Prostate gland (tissue), 2 donors: ENCODE data around the gene ZSCAN5A.

ENCODE experiments used
- CTCF ChIP-seq, 4 experiments: fragments of 200-600 bp in 2 of 4; fragments of 450-650 bp in 2 of 4; sonication (generic) in 2 of 4; IDR thresholded peaks; 1 replicate in 3 of 4; 2 replicates in 1 of 4; pipeline ENCODE4 v1.5.1; 2016 to 2019; ENCODE audit warnings: antibody characterized with exemption in 4 of 4, mild to moderate bottlenecking in 2 of 4, moderate library complexity in 2 of 4
- POLR2A ChIP-seq: fragments of 450-650 bp; IDR thresholded peaks from one replicate; pipeline ENCODE4 v1.6.1; 2016; ENCODE audit warnings: antibody characterized with exemption, mild to moderate bottlenecking

DNA sequence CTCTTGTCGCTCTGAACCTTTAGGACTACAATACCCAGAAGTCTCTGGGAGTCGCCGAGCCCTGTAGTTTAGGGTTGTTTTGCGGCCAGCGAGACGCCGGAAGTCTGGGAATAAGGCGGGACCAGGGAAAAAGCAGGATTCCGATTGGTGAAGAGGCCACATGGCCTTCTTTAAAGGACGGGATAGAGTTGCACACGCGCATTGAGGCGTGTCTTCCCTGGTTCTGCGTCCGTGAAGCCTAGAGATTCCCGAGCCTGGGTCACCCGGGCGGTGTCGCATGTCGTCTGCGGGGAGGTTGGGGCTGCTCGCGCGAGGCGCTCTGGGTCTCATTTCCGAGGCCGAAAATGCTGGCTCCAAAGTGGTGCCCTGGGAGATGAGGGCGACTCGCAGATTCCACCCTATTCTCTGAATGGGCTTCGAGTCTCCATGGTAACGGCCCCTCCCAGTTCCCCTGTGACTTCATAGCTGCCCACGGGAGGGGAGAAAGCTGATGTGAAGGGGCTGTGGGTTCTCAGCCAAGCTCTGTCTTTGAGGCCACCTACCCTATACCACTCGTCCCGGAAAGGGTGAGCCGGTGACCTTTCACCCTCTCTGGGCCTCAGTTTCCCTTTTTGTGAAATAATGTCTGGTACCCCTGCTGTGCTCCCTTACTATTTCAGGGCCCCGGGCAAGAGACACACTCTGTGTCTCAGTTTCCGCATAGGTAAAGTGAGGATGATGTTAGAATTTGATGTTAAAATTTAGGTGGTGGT, 614 bp upstream of the ZSCAN5A start:
- TF ChIP-seq CTCF (IDR thresholded peaks at IDR 0.05) (no peak), POLR2A (peak; percentile 56)
